K562 treated with DMSO at 1 percent for 24 hours (cell line): ENCODE results near the gene ITPKB. TPM values are rescaled to one million over a fixed set of nuclear protein-coding genes. Genes with fewer than 3 reads are reported as not detected.

Source experiments
- total RNA-seq: library from RNA; unstranded; fragments of 300-600 nt; gene quantifications from 2 replicates; pipeline ENCODE4 v1.2.3, GENCODE V29; 2022; ENCODE audit warnings: low read depth; ENCODE audit not compliant: insufficient read depth

The ITPKB gene
- not detected in 2 replicates for total RNA-seq

DNA sequence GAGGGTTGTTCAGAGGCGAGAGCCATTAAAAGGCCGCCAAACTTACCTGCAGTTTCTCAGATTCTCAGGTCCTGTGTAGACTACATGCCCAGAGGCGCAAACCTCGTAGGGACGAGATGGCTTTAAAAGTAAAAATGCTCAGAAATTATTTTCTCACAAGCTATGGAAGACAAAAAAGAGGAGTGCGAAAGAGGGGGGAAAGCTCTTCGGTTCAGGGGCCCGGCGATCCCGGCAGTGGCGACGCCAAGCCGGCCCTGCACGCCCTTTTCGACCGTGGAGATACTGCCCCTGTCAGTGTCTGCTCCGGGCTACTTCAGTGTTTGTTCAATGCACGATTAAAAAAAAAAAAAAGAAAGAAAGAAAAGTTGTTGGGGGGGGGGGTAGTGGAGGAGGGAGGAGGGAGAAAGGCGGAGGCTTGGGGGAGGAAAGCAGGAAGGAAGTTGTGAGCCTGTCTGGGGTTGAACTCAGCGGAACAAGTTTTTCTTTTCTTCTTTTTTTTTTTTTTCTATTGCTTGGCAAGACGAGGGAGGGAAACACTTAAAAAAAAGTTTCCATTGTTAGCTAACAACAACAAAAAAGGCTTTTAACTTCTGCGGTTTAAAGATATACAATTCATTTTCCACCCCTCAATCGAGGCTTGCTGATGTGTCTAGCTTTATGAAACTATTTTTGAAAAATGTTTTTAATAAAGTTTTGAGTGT, at the start of gene ITPKB:
ITPKB (minus strand) TSS at position 288 of the 701 bp plus-strand sequence. CDS start 1,824 bp downstream, outside the sequence.

Other genes with a start within 250 kb of the ITPKB start
- not detected in 2 replicates for gene STUM, start 190.5 kb downstream of the ITPKB start, total RNA-seq
- 22.0 and 24.5 TPM in 2 replicates for gene PSEN2, start 131.3 kb upstream of the ITPKB start, total RNA-seq
- gene COQ8A, start 201.0 kb upstream of the ITPKB start, total RNA-seq = 111 TPM in 2 replicates